ENCODE results near the gene P4HB.

P4HB gene

GRCh38 chr17:81845881-81846742, 14.2 kb downstream of the P4HB start:
- H3K27ac ChIP-seq: peak overlapping the region; percentile 59

GRCh38 chr17:81845361-81845760, 15.0 kb downstream of the P4HB start:
- peak overlapping the region; percentile 59; the same call in 1 of the 2 replicates for H3K27ac ChIP-seq

More at GRCh38 chr17:81845881-81846742, 14.2 kb downstream of the P4HB start:
- TF ChIP-seq ZFX (IDR thresholded peaks at IDR 0.05): no peak
- no peak for TF ChIP-seq CTCF (conservative IDR thresholded peaks at IDR 0.05)

GRCh38 chr17:81844887-81845286, 15.4 kb downstream of the P4HB start:
- H3K27ac ChIP-seq: no peak overlapping the region
- TF ChIP-seq CTCF (conservative IDR thresholded peaks at IDR 0.05): no peak
- TF ChIP-seq ZFX (IDR thresholded peaks at IDR 0.05): no peak

More at GRCh38 chr17:81845361-81845760, 15.0 kb downstream of the P4HB start:
- TF ChIP-seq ZFX (IDR thresholded peaks at IDR 0.05) (no peak), CTCF (conservative IDR thresholded peaks at IDR 0.05) (no peak)

GRCh38 chr17:81844327-81844851, 15.9 kb downstream of the P4HB start:
- no peak overlapping the region for H3K27ac ChIP-seq
- TF ChIP-seq CTCF (conservative IDR thresholded peaks at IDR 0.05): no peak
- no peak for TF ChIP-seq ZFX (IDR thresholded peaks at IDR 0.05)

DNA sequence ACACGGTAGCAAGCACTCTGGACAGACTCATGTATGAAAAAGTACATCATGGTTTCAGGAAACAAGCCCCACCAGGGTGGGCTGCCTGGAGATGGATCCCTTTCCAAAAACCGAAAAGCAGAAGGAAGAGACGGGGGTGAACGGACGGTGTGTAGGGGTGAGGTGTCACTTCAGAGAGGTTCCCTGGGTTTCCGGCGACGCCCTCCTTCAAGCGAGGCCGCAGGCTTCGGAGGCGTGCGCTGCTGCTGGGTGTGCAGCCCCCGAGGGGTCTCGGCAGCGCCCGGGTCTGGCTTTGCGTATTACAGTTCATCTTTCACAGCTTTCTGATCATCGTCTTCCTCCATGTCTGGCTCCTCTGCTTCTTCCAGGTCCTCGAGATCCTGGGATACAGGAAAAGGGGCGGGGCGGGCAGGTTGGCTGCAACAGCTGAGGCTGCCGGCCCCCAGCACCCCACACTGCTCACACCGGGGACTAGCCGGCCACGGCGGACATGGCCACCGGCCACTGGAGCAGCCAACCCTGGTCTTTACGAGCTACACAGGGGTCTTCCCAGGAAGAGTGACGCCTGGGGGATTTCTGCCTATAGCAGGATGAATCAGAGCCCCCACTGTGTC, 16.5 kb downstream of the P4HB start:
- TF ChIP-seq ZFX (IDR thresholded peaks at IDR 0.05) (no peak), CTCF (conservative IDR thresholded peaks at IDR 0.05) (no peak)

DNA sequence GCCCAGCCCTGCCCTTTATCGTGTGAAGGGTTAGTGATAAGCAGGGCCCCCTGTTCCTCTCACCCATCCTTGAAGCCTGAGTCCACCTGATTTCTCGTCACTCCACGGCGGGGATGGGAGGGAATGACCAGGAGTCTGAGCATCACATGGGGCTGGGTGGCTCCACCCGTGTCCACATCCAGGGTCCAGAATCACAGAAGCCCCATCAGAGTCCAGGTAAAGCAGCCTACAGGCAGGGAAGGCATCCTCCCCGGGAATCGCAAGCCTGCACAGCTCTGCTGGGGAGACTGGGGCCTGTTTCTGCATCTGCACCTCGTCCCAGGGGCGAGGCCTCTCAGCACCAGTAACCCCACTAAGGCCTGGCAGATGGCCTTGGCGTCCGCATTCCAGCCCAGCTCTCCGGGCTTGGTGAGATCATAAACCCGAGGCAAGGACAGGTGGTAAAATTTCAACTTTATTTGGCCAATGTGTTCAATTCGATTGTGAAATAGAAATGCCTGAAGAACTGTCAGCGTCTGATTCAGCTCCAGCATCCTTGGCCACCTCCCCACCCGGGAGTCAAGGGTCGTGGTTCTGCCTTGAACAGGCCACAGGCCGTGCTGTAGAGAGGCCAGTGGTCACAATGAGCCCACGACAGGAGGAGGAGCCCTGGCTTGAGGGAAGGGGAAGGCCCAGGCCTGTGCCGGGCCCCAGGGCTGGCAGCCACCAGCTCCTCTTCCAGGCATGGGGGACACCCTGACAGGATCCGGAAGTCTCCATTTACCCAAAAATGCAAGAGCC, 17.4 kb downstream of the P4HB start:
- TF ChIP-seq ZFX (IDR thresholded peaks at IDR 0.05) (no peak), CTCF (conservative IDR thresholded peaks at IDR 0.05) (no peak)
- H3K27ac ChIP-seq: no peak overlapping the region

More for the DNA sequence above, 16.5 kb downstream of the P4HB start:
- H3K27ac ChIP-seq: no peak overlapping the region
